K562 (cell line): ENCODE results near the gene TCL1B. TPM values are rescaled to one million over a fixed set of nuclear protein-coding genes. Genes with fewer than 3 reads are reported as not detected.

Experiments used
- ATAC-seq: fragments of 200-7000 bp; cut with Tn5 transposase; 3 replicates; pipeline ENCODE4 v1.9.1; 2020; ENCODE audit warnings: moderate library complexity
- BruUV-seq: library from RNA; stranded (reverse); fragments of 400-500 nt; replicated peaks from 2 replicates; lab custom pipeline; 2021; lab: Mats Ljungman, UMichigan
- CTCF ChIA-PET: fragments of 300-600 bp; formaldehyde crosslinking; extraction: SDS; loops from one replicate; lab custom pipeline; 2021; ENCODE audit warnings: low intra/inter-chr PET ratio; lab: Yijun Ruan, JAX
- POLR2A ChIA-PET: fragments of 300-600, 350-650 bp; sonication (Branson Sonifier 250); formaldehyde crosslinking; extraction: SDS; loops from one replicate; lab custom pipeline; 2021; ENCODE audit warnings: antibody characterized with exemption, inconsistent platforms; lab: Yijun Ruan, JAX
- DNase-seq, 4 experiments: peaks; one replicate each; pipeline versions ENCODE4 v3.0.0 to v3.0.0-alpha.2; 2011 to 2018; ENCODE audit warnings: low spot score in 3 of 4, mixed read lengths in 3 of 4; ENCODE audit errors: extremely low read depth in 1 of 4
- FAIRE-seq: peaks from 2 replicates; lab custom pipeline; 2011; peaks lifted over from hg19 to GRCh38; lab: Jason Lieb, UNC
- H2AFZ ChIP-seq: 2 replicates; pipeline ENCODE4 v1.6.0; 2011; ENCODE audit warnings: low read depth, low read length, control low read depth, inconsistent platforms
- H3K27ac ChIP-seq: fragments of 200-600 bp; 3 replicates; pipeline ENCODE4 v1.8.0; 2011; ENCODE audit warnings: low read depth, mild to moderate bottlenecking, control low read depth, inconsistent platforms, low read length, moderate library complexity, mixed read lengths; ENCODE audit errors: extremely low read depth
- H3K27me3 ChIP-seq, 2 experiments: fragments of 300-600 bp in 1 of 2; 2 replicates in 1 of 2; 3 replicates in 1 of 2; pipeline versions ENCODE4 v1.6.0 to v1.8.0; 2011; ENCODE audit warnings: inconsistent platforms in 2 of 2, low read length in 2 of 2, mild to moderate bottlenecking in 1 of 2, mixed read lengths in 1 of 2, moderate library complexity in 1 of 2; ENCODE audit not compliant: control insufficient read depth in 2 of 2, insufficient read depth in 2 of 2
- H3K36me3 ChIP-seq: fragments of 300-600 bp; 3 replicates; pipeline ENCODE4 v1.8.0; 2011; ENCODE audit warnings: mild to moderate bottlenecking, low read length, inconsistent platforms; ENCODE audit not compliant: control insufficient read depth, insufficient read depth
- H3K4me1 ChIP-seq, 2 experiments: fragments of 200-600 bp in 1 of 2; replicated peaks in 1 of 2; 2 replicates in 1 of 2; 3 replicates in 1 of 2; pipeline versions ENCODE4 v1.5.1 to v1.8.0; 2011; ENCODE audit warnings: inconsistent platforms in 2 of 2, low read length in 2 of 2, mild to moderate bottlenecking in 1 of 2, mixed read lengths in 1 of 2, moderate library complexity in 1 of 2; ENCODE audit not compliant: control insufficient read depth in 2 of 2, insufficient read depth in 2 of 2
- H3K4me2 ChIP-seq: 2 replicates; pipeline ENCODE4 v1.6.1; 2011; ENCODE audit warnings: low read length, control low read depth, inconsistent platforms, mixed read lengths; ENCODE audit not compliant: insufficient read depth
- H3K4me3 ChIP-seq: fragments of 200-600 bp; sonication (generic), shearing (Covaris generic); 2 replicates; pipeline ENCODE4 v1.5.1; 2016; ENCODE audit warnings: control low read depth, inconsistent platforms
- H3K79me2 ChIP-seq: fragments of 200-600 bp; 3 replicates; pipeline ENCODE4 v1.8.0; 2011; ENCODE audit warnings: low read length, inconsistent platforms; ENCODE audit not compliant: control insufficient read depth, insufficient read depth
- H3K9ac ChIP-seq, 2 experiments: 2 replicates each; pipeline versions ENCODE4 v1.6.0 to v1.6.1; 2011; ENCODE audit warnings: low read depth in 2 of 2, low read length in 2 of 2, control low read depth in 1 of 2, inconsistent platforms in 1 of 2, mild to moderate bottlenecking in 1 of 2, mixed read lengths in 1 of 2; ENCODE audit not compliant: insufficient read depth in 1 of 2
- H3K9me1 ChIP-seq: one replicate; pipeline ENCODE4 v1.6.0; 2011; ENCODE audit warnings: inconsistent platforms, mild to moderate bottlenecking, low read length, moderate library complexity; ENCODE audit not compliant: control insufficient read depth, insufficient read depth
- H3K9me3 ChIP-seq: replicated peaks from 2 replicates; pipeline ENCODE4 v1.5.1; 2011; ENCODE audit warnings: low read depth, low read length, inconsistent platforms; ENCODE audit not compliant: control insufficient read depth, insufficient read depth
- H4K20me1 ChIP-seq: replicated peaks from 2 replicates; pipeline ENCODE4 v1.6.1; 2011; ENCODE audit warnings: low read length, inconsistent platforms, mixed read lengths; ENCODE audit not compliant: control insufficient read depth, insufficient read depth
- AFF1 ChIP-seq, 2 experiments: fragments of 450-650 bp; IDR thresholded peaks; 2 replicates each; pipeline ENCODE4 v1.6.1; 2018; ENCODE audit warnings: mild to moderate bottlenecking in 2 of 2, low read depth in 1 of 2; ENCODE audit not compliant: partially characterized antibody in 2 of 2
- CBX2 ChIP-seq: fragments of 200-600 bp; sonication (generic); IDR thresholded peaks from one replicate; pipeline ENCODE4 v1.6.1; 2012; ENCODE audit warnings: mild to moderate bottlenecking, low read length, inconsistent platforms; ENCODE audit not compliant: insufficient read depth, poor library complexity, severe bottlenecking
- E2F6 ChIP-seq, 2 experiments: IDR thresholded peaks; 2 replicates each; pipeline ENCODE4 v1.6.1; 2011; ENCODE audit warnings: borderline replicate concordance in 1 of 2, control low read depth in 1 of 2, low read depth in 1 of 2, low read length in 1 of 2, mild to moderate bottlenecking in 1 of 2, mixed read lengths in 1 of 2, moderate library complexity in 1 of 2; ENCODE audit not compliant: insufficient read depth in 1 of 2, insufficient read length in 1 of 2, poor library complexity in 1 of 2, severe bottlenecking in 1 of 2; ENCODE audit errors: extremely low read depth in 1 of 2
- ZNF644 ChIP-seq: fragments of 200-800 bp; sonication (Bioruptor generic); IDR thresholded peaks from 2 replicates; pipeline ENCODE4 v1.6.1; 2016; ENCODE audit warnings: low read depth, missing genetic modification characterization, missing compliant biosample characterization
- ZNF778 ChIP-seq: fragments of 450-650 bp; formaldehyde crosslinking; IDR thresholded peaks from 2 replicates; pipeline ENCODE4 v1.4.0; 2020; ENCODE audit warnings: mild to moderate bottlenecking, moderate library complexity
- WGBS: fragments of 100-300 bp; shearing (Covaris generic); methylation state at CpG from one replicate; pipeline ENCODE4 v1.1.6; 2016; ENCODE audit warnings: low coverage, mixed read lengths; ENCODE audit not compliant: insufficient coverage; ENCODE audit errors: missing lambda C conversion rate; 5-methylcytosine and 5-hydroxymethylcytosine counted together
- in situ Hi-C: fragments of 300-500 bp; cut with MboI; formaldehyde crosslinking; loops from 4 replicates; pipeline ENCODE4 v1.15.0; 2018; ENCODE audit warnings: inconsistent platforms, mixed read lengths
- intact Hi-C: fragments of 100-400 bp; cut with micrococcal nuclease; formaldehyde crosslinking; loops from 2 replicates; pipeline ENCODE4 v1.14.2; 2022
- polyA plus RNA-seq, 8 experiments: library from polyadenylated mRNA; depleted of rRNA in 4 of 8; stranded (reverse) in 5 of 8; unstranded in 3 of 8; fragments of >200 nt; fragmentation: Nextera tagmentation in 2 of 8; fragmentation: Illumina TruSeq in 1 of 8; extraction: Ambion mirVana in 2 of 8; extraction: Trizol in 1 of 8; gene quantifications; 2 replicates each; pipeline versions ENCODE4 v1.2.1 to v1.2.3, GENCODE V29; 2011 to 2014; ENCODE audit warnings: inconsistent platforms in 1 of 8, missing spikeins in 1 of 8
- total RNA-seq, 7 experiments: library from RNA; depleted of rRNA in 6 of 7; stranded (reverse); fragments of >200 nt in 6 of 7; fragmentation: Illumina TruSeq in 2 of 7; extraction: Trizol in 2 of 7; gene quantifications; 2 replicates each; pipeline versions ENCODE4 v1.2.1 to v1.2.3, GENCODE V29; 2011 to 2021; ENCODE audit warnings: low replicate concordance in 1 of 7
- TF ChIP-seq, protein P1 (sequence below), 3 experiments: IDR thresholded peaks in 2 of 3; conservative IDR thresholded peaks in 1 of 3; 2 replicates each; pipeline ENCODE4 v1.5.1; 2011 to 2012; ENCODE audit warnings: low read length in 3 of 3, mild to moderate bottlenecking in 3 of 3, control low read depth in 2 of 3, improper control_type of control experiment in 1 of 3, inconsistent platforms in 1 of 3, low read depth in 1 of 3, mixed read lengths in 1 of 3, moderate library complexity in 1 of 3; ENCODE audit not compliant: insufficient read depth in 2 of 3

TCL1B gene
- total and polyA plus RNA-seq, 9 of the 15 experiments (the other 6 are each of a cell fraction or from before 2014, with no cell fraction given): not detected

DNA sequence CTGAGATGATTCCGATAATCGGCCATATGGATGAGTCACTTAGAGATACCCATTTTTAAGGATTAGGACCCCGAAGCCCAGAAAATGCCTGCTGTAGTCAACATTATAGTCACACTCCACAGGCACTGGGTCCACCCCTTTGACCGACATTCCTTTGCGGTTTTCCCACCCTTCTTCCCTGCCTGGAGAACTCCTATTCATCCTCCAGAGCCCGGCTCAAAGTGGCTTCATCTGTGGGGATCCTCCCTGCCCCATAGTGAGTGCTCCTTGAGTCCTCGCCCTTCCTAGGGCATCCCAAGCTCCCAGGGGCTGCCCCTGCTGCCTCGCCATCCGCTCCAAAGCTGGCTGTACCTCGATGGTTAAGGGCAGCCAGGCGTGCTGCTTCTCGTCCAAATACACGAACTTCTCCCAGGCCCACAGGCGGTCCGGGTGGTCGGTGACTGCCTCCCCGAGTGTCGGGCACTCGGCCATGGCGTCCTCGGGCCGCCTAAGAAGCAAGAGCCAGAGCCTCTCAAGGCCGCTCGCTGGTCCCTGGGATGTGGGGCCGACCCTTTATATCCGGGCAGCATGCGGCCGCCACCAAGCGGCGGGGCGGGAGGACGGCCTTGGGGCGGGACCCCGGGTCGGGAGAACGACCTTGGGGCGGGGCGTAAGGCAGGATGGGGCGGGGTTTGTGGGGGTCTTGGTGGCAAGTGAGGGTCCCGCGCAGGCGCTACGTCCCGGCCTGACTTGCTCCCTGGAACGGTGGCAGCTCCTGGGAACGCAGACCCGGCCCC lies 27.6 kb downstream of the TCL1B start, which contains the start of gene TCL1A:
TCL1A (minus strand) TSS at position 530 of the 776 bp plus-strand sequence; CDS start at position 471, 59 bp downstream.
- H3K27me3 ChIP-seq: peaks cover 0 to 30% of the 10 kb centered on the region in 2 experiments; a peak in 2 of 5 replicates
- no peak within 1 kb of the TSS for H3K4me3 ChIP-seq
- no TSS peak for BruUV-seq
- POLR2A ChIA-PET: no interaction called here
- peak in 1 of 2 experiments; percentile 31 for TF ChIP-seq E2F6 (IDR thresholded peaks at IDR 0.05; ENCODE audit: borderline replicate concordance in 1 of 2, extremely low read depth in 1 of 2, insufficient read depth in 1 of 2, insufficient read length in 1 of 2, low read depth in 1 of 2, low read length in 1 of 2, poor library complexity in 1 of 2, severe bottlenecking in 1 of 2)
- no peak for TF ChIP-seq ZNF778 (CRISPR knock-in tag)
- TF ChIP-seq ZNF644 (tag): no peak
- TF ChIP-seq AFF1 (IDR thresholded peaks at IDR 0.05; ENCODE audit: low read depth in 1 of 2, partially characterized antibody in 2 of 2): no peak
- TF ChIP-seq, protein P1, sequence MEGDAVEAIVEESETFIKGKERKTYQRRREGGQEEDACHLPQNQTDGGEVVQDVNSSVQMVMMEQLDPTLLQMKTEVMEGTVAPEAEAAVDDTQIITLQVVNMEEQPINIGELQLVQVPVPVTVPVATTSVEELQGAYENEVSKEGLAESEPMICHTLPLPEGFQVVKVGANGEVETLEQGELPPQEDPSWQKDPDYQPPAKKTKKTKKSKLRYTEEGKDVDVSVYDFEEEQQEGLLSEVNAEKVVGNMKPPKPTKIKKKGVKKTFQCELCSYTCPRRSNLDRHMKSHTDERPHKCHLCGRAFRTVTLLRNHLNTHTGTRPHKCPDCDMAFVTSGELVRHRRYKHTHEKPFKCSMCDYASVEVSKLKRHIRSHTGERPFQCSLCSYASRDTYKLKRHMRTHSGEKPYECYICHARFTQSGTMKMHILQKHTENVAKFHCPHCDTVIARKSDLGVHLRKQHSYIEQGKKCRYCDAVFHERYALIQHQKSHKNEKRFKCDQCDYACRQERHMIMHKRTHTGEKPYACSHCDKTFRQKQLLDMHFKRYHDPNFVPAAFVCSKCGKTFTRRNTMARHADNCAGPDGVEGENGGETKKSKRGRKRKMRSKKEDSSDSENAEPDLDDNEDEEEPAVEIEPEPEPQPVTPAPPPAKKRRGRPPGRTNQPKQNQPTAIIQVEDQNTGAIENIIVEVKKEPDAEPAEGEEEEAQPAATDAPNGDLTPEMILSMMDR (IDR thresholded peaks at IDR 0.05 in 2 of 3, conservative IDR thresholded peaks at IDR 0.05 in 1 of 3; ENCODE audit: insufficient read depth in 2 of 3, low read depth in 1 of 3, low read length in 3 of 3): peak in 2 of 3 experiments; percentile 15 to 42; a peak in 2 of 6 replicates
- no peak for TF ChIP-seq CBX2
- H4K20me1 ChIP-seq: no peaks in the 10 kb centered on the region
- no peaks in the 10 kb centered on the region for H3K9me3 ChIP-seq
- peak; percentile 8 to 39 (median 20) for DNase-seq
- no peak within 1 kb of the TSS for H3K27ac ChIP-seq
- no peaks in the 10 kb centered on the region for H3K9me1 ChIP-seq
- H2AFZ ChIP-seq: no peak within 1 kb of the TSS
- H3K36me3 ChIP-seq: no peaks in the 10 kb centered on the region
- no peak for FAIRE-seq
- 0 out of 2 replicates have a peak within 1 kb of the TSS, but pooled peaks have one; percentile 21 for H3K4me2 ChIP-seq
- intact Hi-C loops (no loop called here), in situ Hi-C loops (no loop called here)
- no peak within 1 kb of the TSS for H3K9ac ChIP-seq
- ATAC-seq: peak; percentile 96
- WGBS: 7% methylated on average over 16 of the region's 47 CpGs
- H3K79me2 ChIP-seq: no peaks in the 10 kb centered on the region
- H3K4me1 ChIP-seq: peaks cover 0 to 8% of the 10 kb centered on the region in 2 experiments; a peak in 2 of 5 replicates
- CTCF ChIA-PET: no interaction called here
